Sigmoid colon (tissue), 4 donors: Measurements from ENCODE around the gene STOX2.

Experiments
- EP300 ChIP-seq, 4 donors: sonication (generic); formaldehyde crosslinking; IDR thresholded peaks; one replicate each; pipeline ENCODE4 v1.6.1; 2017; ENCODE audit warnings: antibody characterized with exemption in 4 of 4
- POLR2A ChIP-seq, 2 donors: fragments of 450-650 bp; IDR thresholded peaks; one replicate each; pipeline ENCODE4 v1.6.1; 2016; ENCODE audit warnings: antibody characterized with exemption in 2 of 2, mild to moderate bottlenecking in 2 of 2, moderate library complexity in 2 of 2
- POLR2AphosphoS5 ChIP-seq, 4 donors: sonication (generic); formaldehyde crosslinking; IDR thresholded peaks; one replicate each; pipeline ENCODE4 v1.6.1; 2017; ENCODE audit warnings: antibody characterized with exemption in 4 of 4
- TF ChIP-seq, protein P1 (sequence below), 4 experiments: fragments of 450-650 bp in 3 of 4; fragments of 200-600 bp in 1 of 4; IDR thresholded peaks; one replicate each; pipeline ENCODE4 v1.5.1; 2016 to 2019; ENCODE audit warnings: antibody characterized with exemption in 4 of 4, mild to moderate bottlenecking in 3 of 4, moderate library complexity in 2 of 4

DNA sequence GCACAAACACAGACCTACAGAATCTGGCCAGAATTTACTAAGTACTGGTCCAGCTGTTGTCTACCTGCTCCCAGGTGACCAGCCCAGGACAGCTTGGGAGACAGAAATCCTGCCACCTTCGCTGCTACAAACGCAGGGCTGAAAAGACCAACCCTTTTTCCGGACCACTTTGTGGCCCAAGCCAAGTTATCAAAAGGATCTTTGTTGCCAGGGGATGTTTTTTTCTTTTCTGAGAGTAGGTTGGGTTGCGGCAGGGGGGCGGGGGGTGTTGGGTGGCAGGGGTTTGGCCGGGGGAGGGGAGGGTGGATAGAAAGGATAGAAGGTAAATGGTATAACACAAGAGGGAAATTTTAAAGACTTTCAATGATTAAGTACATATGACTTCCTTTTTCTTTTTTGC is 63.4 kb downstream of the STOX2 start:
- TF ChIP-seq, protein P1, sequence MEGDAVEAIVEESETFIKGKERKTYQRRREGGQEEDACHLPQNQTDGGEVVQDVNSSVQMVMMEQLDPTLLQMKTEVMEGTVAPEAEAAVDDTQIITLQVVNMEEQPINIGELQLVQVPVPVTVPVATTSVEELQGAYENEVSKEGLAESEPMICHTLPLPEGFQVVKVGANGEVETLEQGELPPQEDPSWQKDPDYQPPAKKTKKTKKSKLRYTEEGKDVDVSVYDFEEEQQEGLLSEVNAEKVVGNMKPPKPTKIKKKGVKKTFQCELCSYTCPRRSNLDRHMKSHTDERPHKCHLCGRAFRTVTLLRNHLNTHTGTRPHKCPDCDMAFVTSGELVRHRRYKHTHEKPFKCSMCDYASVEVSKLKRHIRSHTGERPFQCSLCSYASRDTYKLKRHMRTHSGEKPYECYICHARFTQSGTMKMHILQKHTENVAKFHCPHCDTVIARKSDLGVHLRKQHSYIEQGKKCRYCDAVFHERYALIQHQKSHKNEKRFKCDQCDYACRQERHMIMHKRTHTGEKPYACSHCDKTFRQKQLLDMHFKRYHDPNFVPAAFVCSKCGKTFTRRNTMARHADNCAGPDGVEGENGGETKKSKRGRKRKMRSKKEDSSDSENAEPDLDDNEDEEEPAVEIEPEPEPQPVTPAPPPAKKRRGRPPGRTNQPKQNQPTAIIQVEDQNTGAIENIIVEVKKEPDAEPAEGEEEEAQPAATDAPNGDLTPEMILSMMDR (IDR thresholded peaks at IDR 0.05) = no peak
- TF ChIP-seq POLR2A (IDR thresholded peaks at IDR 0.05) = no peak
- TF ChIP-seq EP300 (IDR thresholded peaks at IDR 0.05) = no peak
- TF ChIP-seq POLR2AphosphoS5 (IDR thresholded peaks at IDR 0.05) = no peak
